ENCODE data around the gene GMFB.

The GMFB gene

DNA sequence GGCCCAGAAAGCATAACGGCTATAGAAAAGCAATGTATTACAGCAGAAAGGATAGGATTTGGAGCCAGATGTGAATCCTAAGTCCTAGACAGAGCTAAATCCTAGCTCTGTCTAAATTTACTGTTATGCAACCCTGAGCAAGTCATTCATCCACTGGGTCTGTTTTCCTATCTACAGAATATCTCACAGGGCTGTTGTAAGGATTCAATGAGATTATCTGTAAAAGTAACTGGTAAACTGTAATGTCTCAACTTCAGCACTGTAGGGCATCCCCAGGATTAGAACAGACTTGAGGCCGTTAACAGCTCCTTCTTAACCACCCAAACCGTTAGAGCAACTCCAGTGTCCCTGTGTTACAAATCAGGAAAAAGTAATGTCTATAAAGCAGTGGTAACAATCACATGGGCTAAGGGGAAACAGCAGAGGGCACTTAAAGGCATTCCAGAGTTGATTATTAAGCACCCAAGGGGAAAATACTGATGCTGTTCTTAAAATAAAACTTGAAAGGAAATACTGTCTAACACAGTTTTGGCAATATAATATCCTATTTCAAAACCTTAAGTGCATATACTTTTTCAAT, 10.1 kb downstream of the GMFB start:
- Histone ChIP-seq H3K36me3 (ENCODE audit: control insufficient read depth in 1 of 2, insufficient read depth in 2 of 2, low read length in 2 of 2) (peaks cover 35 to 43% of the 10 kb centered on the region in 2 donors), H3K4me1 (ENCODE audit: control insufficient read depth in 1 of 2, insufficient read depth in 2 of 2, low read length in 2 of 2) (peaks cover 3 to 7% of the 10 kb centered on the region in 2 donors), H3K27ac (ENCODE audit: low read length) (no peak overlapping the region), H3K4me3 (ENCODE audit: low read depth in 1 of 2, low read length in 2 of 2) (no peak overlapping the region), H3K9me3 (ENCODE audit: control insufficient read depth in 1 of 2, low read length in 2 of 2) (no peaks in the 10 kb centered on the region), H3K27me3 (ENCODE audit: low read depth, low read length) (no peaks in the 10 kb centered on the region)

DNA sequence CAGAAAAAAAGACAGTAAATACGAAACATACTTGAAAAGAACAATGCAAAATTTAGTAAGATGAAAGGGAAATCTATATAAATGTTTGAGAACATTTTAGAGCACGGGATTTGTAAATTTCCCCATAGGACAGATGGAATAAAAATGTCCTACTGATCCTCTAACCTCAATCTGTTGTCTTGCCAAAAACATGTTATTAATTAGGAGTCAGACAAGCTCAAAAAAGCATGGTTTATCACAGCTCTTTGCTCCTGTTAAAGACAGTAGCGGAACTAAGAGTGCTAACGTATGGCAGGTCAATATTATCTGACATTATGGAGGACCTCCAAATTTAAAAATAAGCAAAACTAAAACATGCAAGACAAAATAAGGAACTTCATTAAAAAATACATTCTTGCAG, 12.9 kb downstream of the GMFB start:
- no peaks in the 10 kb centered on the region for H3K4me1 ChIP-seq (ENCODE audit: control insufficient read depth in 1 of 2, insufficient read depth in 2 of 2, low read length in 2 of 2)
- peaks cover 24 to 37% of the 10 kb centered on the region in 2 donors for H3K36me3 ChIP-seq (ENCODE audit: control insufficient read depth in 1 of 2, insufficient read depth in 2 of 2, low read length in 2 of 2)

DNA sequence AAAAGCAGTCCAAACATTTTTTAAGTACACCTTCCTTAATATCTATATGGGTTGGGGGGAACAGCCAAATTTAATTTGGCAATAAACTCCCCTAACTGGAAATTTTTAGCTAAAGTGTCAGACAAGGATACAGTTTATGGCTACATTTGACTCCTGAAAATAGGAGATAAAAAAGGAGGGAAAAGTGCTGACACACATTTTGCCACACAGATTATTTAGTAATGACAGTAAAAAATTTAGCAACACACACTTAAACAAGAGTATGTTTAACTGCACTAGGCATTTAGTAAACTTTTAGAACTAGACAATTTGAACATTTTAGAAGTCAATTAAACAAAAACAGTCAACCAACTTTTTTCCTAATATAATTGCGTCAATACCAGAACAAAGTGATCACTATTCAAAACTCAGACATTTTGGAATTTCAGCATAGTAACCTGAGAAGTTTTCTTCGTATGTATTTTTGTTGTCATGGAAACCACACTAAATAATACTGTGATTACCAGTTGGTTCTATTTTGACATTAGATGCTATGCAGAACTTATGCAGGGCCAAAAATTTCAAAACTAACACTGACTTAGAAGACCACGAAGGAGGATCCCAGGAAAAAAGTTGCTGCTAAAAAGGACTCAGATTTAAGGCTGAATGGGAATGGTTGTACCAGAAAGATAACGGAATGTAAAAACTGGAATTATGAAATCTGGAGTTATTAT, 13.4 kb downstream of the GMFB start:
- Histone ChIP-seq H3K27ac (ENCODE audit: low read length) (no peak overlapping the region), H3K27me3 (ENCODE audit: low read depth, low read length) (no peaks in the 10 kb centered on the region), H3K4me1 (ENCODE audit: control insufficient read depth in 1 of 2, insufficient read depth in 2 of 2, low read length in 2 of 2) (no peaks in the 10 kb centered on the region), H3K36me3 (ENCODE audit: control insufficient read depth in 1 of 2, insufficient read depth in 2 of 2, low read length in 2 of 2) (peaks cover 24 to 39% of the 10 kb centered on the region in 2 donors), H3K9me3 (ENCODE audit: control insufficient read depth in 1 of 2, low read length in 2 of 2) (no peaks in the 10 kb centered on the region), H3K4me3 (ENCODE audit: low read depth in 1 of 2, low read length in 2 of 2) (no peak overlapping the region)

More for the DNA sequence above, 12.9 kb downstream of the GMFB start:
- Histone ChIP-seq H3K27me3 (ENCODE audit: low read depth, low read length) (no peaks in the 10 kb centered on the region), H3K27ac (ENCODE audit: low read length) (no peak overlapping the region), H3K9me3 (ENCODE audit: control insufficient read depth in 1 of 2, low read length in 2 of 2) (no peaks in the 10 kb centered on the region), H3K4me3 (ENCODE audit: low read depth in 1 of 2, low read length in 2 of 2) (no peak overlapping the region)

DNA sequence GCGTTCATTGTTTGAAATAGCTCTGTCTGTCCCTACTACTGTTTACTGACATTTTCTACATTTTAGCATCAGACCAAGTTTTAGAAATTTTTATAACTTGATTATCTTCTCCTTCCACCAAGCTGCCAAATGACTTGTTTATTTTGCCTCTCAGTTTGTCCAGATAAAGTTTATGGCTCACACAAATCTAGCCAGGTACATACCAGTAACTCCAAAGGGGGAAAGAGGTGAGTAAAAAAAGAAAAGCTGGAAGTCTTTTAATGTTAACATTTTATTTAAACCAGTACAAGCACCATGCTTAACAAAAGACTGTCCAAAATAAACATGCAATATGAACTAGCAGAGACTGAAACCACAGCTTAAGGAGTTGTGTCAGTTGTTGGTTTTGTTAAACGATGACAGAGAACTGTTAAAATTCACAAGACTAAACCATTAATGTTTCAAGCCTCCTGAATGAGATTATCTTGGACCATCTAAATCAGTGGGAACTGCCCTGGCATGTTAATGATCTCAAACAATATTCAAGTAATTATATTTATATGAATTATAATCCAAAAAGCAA, 14.5 kb downstream of the GMFB start:
- Histone ChIP-seq H3K27me3 (ENCODE audit: low read depth, low read length) (no peaks in the 10 kb centered on the region), H3K4me3 (ENCODE audit: low read depth in 1 of 2, low read length in 2 of 2) (no peak overlapping the region), H3K27ac (ENCODE audit: low read length) (no peak overlapping the region), H3K36me3 (ENCODE audit: control insufficient read depth in 1 of 2, insufficient read depth in 2 of 2, low read length in 2 of 2) (peaks cover 16 to 30% of the 10 kb centered on the region in 2 donors), H3K4me1 (ENCODE audit: control insufficient read depth in 1 of 2, insufficient read depth in 2 of 2, low read length in 2 of 2) (no peaks in the 10 kb centered on the region), H3K9me3 (ENCODE audit: control insufficient read depth in 1 of 2, low read length in 2 of 2) (no peaks in the 10 kb centered on the region)

DNA sequence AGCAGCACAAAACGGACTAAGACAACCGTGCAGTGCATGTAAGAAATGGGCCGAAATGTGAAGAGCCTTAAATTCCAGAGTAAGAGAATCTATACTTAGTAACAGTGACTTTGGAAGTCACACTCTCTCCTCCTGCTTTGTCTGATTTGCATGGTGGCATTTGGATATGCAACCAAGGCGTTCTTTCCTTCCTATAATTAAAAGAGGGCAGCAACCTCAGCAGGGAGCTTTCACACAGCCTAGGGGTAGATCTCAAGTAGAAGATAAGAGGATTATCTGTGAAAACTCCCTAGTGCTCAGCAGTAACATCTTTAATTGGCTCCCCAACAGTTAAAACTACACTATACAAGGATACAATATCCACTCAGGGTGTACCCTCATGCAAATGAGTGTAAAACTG, 16.5 kb downstream of the GMFB start:
- no peaks in the 10 kb centered on the region for H3K27me3 ChIP-seq (ENCODE audit: low read depth, low read length)

DNA sequence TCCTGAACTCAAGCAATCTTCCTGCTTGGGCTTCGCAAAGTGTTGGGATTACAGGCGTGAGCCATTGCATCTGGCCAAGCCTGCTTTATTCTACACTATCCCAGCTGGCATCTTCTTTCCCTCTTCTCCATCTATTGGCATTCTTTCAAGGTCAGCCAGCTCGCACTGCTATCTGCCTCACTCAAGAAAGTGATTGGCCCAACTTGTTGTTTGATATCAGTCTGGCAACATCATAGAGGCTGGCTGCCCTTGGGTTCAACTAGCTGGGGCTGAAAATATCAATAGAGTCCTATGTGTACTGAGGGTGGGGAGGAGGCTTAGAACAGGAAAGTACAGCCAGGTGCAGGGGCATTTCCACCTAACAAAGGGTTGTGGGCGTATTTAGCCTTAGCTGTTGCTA, 17.1 kb downstream of the GMFB start:
- H3K27me3 ChIP-seq (ENCODE audit: low read depth, low read length) = no peaks in the 10 kb centered on the region
- H3K4me1 ChIP-seq (ENCODE audit: control insufficient read depth in 1 of 2, insufficient read depth in 2 of 2, low read length in 2 of 2) = no peaks in the 10 kb centered on the region
- H3K36me3 ChIP-seq (ENCODE audit: control insufficient read depth in 1 of 2, insufficient read depth in 2 of 2, low read length in 2 of 2) = peaks cover 0 to 27% of the 10 kb centered on the region in 2 donors
- no peak overlapping the region for H3K4me3 ChIP-seq (ENCODE audit: low read depth in 1 of 2, low read length in 2 of 2)
- no peak overlapping the region for H3K27ac ChIP-seq (ENCODE audit: low read length)
- H3K9me3 ChIP-seq (ENCODE audit: control insufficient read depth in 1 of 2, low read length in 2 of 2) = peaks cover 4 to 12% of the 10 kb centered on the region in 2 donors

More for the DNA sequence above, 16.5 kb downstream of the GMFB start:
- peaks cover 2 to 32% of the 10 kb centered on the region in 2 donors for H3K36me3 ChIP-seq (ENCODE audit: control insufficient read depth in 1 of 2, insufficient read depth in 2 of 2, low read length in 2 of 2)
- H3K4me1 ChIP-seq (ENCODE audit: control insufficient read depth in 1 of 2, insufficient read depth in 2 of 2, low read length in 2 of 2) = no peaks in the 10 kb centered on the region
- H3K9me3 ChIP-seq (ENCODE audit: control insufficient read depth in 1 of 2, low read length in 2 of 2) = peaks cover 4 to 8% of the 10 kb centered on the region in 2 donors
- H3K4me3 ChIP-seq (ENCODE audit: low read depth in 1 of 2, low read length in 2 of 2) = no peak overlapping the region
- H3K27ac ChIP-seq (ENCODE audit: low read length) = no peak overlapping the region

DNA sequence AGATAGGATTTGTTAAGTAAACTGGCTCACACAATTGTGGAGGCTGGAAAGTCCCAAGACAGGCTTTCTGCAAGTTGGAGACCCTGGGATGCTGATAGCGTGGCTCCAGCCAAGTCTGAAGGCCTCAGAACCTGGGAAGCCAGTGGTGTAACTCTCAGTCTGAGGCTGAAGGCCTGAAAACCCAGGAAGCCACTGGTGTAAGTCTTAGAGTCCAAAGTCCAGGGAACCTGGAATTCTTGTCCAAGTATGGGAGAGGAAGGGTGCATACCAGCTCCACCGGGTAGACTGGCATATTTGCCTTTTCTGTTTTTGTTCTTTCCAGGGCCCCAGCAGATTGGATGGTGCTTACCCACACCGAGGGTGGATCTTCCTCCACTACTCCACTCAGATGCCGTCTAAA, 18.1 kb downstream of the GMFB start:
- H3K36me3 ChIP-seq (ENCODE audit: control insufficient read depth in 1 of 2, insufficient read depth in 2 of 2, low read length in 2 of 2) = peaks cover 0 to 24% of the 10 kb centered on the region in 2 donors
- H3K4me1 ChIP-seq (ENCODE audit: control insufficient read depth in 1 of 2, insufficient read depth in 2 of 2, low read length in 2 of 2) = no peaks in the 10 kb centered on the region
- H3K27me3 ChIP-seq (ENCODE audit: low read depth, low read length) = no peaks in the 10 kb centered on the region
- peaks cover 4 to 12% of the 10 kb centered on the region in 2 donors for H3K9me3 ChIP-seq (ENCODE audit: control insufficient read depth in 1 of 2, low read length in 2 of 2)
- H3K27ac ChIP-seq (ENCODE audit: low read length) = no peak overlapping the region
- no peak overlapping the region for H3K4me3 ChIP-seq (ENCODE audit: low read depth in 1 of 2, low read length in 2 of 2)

DNA sequence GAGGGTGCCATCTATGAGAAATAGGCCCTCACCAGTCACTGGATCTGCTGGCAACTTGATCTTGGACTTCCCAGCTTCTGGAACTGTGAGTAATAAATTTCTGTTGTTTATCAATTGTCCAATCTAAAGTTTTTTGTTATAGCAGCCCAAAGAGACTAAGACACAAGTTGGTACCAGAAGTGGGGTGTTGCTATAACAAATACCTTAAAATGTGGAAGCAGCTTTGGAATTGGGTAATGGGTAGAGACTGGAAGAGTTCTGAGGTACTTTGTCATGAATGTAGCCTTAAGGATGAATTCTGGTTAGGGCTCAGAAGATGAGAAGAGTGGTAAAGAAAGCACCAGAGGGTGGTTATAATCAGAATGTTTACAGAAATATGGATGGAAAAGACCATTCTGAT, 21.5 kb downstream of the GMFB start:
- Histone ChIP-seq H3K27ac (ENCODE audit: low read length) (no peak overlapping the region), H3K4me1 (ENCODE audit: control insufficient read depth in 1 of 2, insufficient read depth in 2 of 2, low read length in 2 of 2) (no peaks in the 10 kb centered on the region), H3K4me3 (ENCODE audit: low read depth in 1 of 2, low read length in 2 of 2) (no peak overlapping the region), H3K27me3 (ENCODE audit: low read depth, low read length) (no peaks in the 10 kb centered on the region), H3K36me3 (ENCODE audit: control insufficient read depth in 1 of 2, insufficient read depth in 2 of 2, low read length in 2 of 2) (peaks cover 0 to 16% of the 10 kb centered on the region in 2 donors), H3K9me3 (ENCODE audit: control insufficient read depth in 1 of 2, low read length in 2 of 2) (peaks cover 4 to 12% of the 10 kb centered on the region in 2 donors)

DNA sequence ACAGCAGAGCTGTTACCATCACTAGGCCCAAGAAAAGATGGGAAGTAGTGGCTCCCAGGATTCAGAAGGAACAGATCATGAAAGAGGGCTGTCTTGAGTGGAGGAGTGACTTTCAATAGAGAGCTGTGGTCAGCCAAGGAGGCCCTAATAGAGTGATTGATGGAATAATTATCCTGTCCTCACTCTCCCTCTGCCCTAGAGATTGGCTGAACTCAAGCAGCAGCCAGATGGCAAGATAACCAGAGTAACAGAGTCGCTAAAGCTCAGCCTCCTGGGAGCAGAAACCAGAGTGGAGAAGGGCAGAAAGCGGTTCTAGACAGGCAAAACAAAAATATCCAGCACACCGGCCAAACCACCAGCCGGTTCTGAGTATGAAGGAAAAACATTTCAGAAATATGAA, 23.1 kb downstream of the GMFB start:
- Histone ChIP-seq H3K4me3 (ENCODE audit: low read depth in 1 of 2, low read length in 2 of 2) (no peak overlapping the region), H3K27ac (ENCODE audit: low read length) (no peak overlapping the region), H3K36me3 (ENCODE audit: control insufficient read depth in 1 of 2, insufficient read depth in 2 of 2, low read length in 2 of 2) (peaks cover 0 to 12% of the 10 kb centered on the region in 2 donors), H3K9me3 (ENCODE audit: control insufficient read depth in 1 of 2, low read length in 2 of 2) (peaks cover 4 to 12% of the 10 kb centered on the region in 2 donors), H3K4me1 (ENCODE audit: control insufficient read depth in 1 of 2, insufficient read depth in 2 of 2, low read length in 2 of 2) (no peaks in the 10 kb centered on the region), H3K27me3 (ENCODE audit: low read depth, low read length) (no peaks in the 10 kb centered on the region)

DNA sequence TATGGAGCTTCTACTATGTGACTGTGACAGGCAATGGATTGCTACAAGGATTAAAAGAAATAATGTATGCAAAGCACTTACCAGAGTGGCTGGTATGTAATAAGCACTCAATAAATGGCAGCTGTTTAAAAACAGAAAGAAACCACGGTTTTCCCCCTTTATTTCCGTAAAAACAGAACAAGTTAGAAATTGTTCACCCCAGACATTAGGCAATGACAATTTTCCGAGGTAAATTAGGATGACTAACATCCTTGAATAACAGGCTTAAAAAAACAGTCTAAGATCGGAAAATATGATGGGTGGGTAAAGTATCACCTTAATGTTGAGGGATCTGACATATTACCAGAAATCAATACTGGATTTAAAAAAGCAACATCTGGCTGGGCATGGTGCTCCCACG, 26.7 kb downstream of the GMFB start:
- H3K4me3 ChIP-seq (ENCODE audit: low read depth in 1 of 2, low read length in 2 of 2) = no peak overlapping the region
- no peak overlapping the region for H3K27ac ChIP-seq (ENCODE audit: low read length)
- peaks cover 0 to 1% of the 10 kb centered on the region in 2 donors for H3K9me3 ChIP-seq (ENCODE audit: control insufficient read depth in 1 of 2, low read length in 2 of 2)
- no peaks in the 10 kb centered on the region for H3K36me3 ChIP-seq (ENCODE audit: control insufficient read depth in 1 of 2, insufficient read depth in 2 of 2, low read length in 2 of 2)
- no peaks in the 10 kb centered on the region for H3K4me1 ChIP-seq (ENCODE audit: control insufficient read depth in 1 of 2, insufficient read depth in 2 of 2, low read length in 2 of 2)
- H3K27me3 ChIP-seq (ENCODE audit: low read depth, low read length) = no peaks in the 10 kb centered on the region

DNA sequence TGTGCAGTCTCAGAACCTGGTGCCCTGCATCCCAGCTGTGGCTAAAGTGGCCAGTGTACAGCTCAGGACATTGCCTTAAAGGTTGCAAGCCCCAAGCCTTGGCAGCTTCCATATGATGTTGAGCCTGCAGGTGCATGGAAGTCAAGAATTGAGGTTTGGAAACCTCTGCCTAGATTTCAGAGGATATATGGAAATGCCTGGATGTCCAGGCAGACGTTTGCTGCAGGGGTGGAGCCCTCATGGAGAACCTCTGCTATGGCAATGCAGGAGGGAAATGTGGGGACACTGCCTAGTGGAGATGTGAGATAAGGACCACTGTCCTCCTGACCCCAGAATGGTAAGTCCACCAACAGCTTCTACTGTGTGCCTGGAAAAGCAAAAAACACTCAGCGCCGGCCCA, 29.7 kb downstream of the GMFB start:
- Histone ChIP-seq H3K27ac (ENCODE audit: low read length) (no peak overlapping the region), H3K4me1 (ENCODE audit: control insufficient read depth in 1 of 2, insufficient read depth in 2 of 2, low read length in 2 of 2) (no peaks in the 10 kb centered on the region), H3K36me3 (ENCODE audit: control insufficient read depth in 1 of 2, insufficient read depth in 2 of 2, low read length in 2 of 2) (no peaks in the 10 kb centered on the region), H3K27me3 (ENCODE audit: low read depth, low read length) (no peaks in the 10 kb centered on the region), H3K9me3 (ENCODE audit: control insufficient read depth in 1 of 2, low read length in 2 of 2) (no peaks in the 10 kb centered on the region), H3K4me3 (ENCODE audit: low read depth in 1 of 2, low read length in 2 of 2) (no peak overlapping the region)
